ENCODE measurements around the gene OR5H1. TPM values are rescaled to one million over a fixed set of nuclear protein-coding genes. Genes with fewer than 3 reads are reported as not detected.

OR5H1 gene
- total RNA-seq, 1 experiment from 2014 or later = not detected

GRCh38 chr3:98110550-98110908, 20.0 kb upstream of the OR5H1 start:
- no peaks in the 10 kb centered on the region for H3K27me3 ChIP-seq (ENCODE audit: control insufficient read depth, insufficient read depth, low read length)
- POLR2A ChIA-PET = no interaction called here
- CTCF ChIA-PET = no interaction called here
- DNase-seq (ENCODE audit: low read depth, low spot score) (no peak), ATAC-seq (no peak)
- H3K27ac ChIP-seq (ENCODE audit: low read length) = no peak overlapping the region
- intact Hi-C loops (cut with micrococcal nuclease; ENCODE audit: unreplicated experiment) = no loop called here
- no TSS peak for BruUV-seq (replicated peaks)
- peaks cover 12% of the 10 kb centered on the region; the same call in 1 of the 2 replicates for H3K9me3 ChIP-seq (ENCODE audit: control insufficient read depth, insufficient read depth, low read depth, low read length)
- TF ChIP-seq TCF7L2 (IDR thresholded peaks at IDR 0.05; ENCODE audit: low read depth, low read length) (no peak), SIN3A (IDR thresholded peaks at IDR 0.05; ENCODE audit: borderline replicate concordance, insufficient read depth, low read depth, low read length) (no peak), POLR2AphosphoS5 (IDR thresholded peaks at IDR 0.05; ENCODE audit: low read depth, low read length) (no peak)
- TF ChIP-seq, protein P1, sequence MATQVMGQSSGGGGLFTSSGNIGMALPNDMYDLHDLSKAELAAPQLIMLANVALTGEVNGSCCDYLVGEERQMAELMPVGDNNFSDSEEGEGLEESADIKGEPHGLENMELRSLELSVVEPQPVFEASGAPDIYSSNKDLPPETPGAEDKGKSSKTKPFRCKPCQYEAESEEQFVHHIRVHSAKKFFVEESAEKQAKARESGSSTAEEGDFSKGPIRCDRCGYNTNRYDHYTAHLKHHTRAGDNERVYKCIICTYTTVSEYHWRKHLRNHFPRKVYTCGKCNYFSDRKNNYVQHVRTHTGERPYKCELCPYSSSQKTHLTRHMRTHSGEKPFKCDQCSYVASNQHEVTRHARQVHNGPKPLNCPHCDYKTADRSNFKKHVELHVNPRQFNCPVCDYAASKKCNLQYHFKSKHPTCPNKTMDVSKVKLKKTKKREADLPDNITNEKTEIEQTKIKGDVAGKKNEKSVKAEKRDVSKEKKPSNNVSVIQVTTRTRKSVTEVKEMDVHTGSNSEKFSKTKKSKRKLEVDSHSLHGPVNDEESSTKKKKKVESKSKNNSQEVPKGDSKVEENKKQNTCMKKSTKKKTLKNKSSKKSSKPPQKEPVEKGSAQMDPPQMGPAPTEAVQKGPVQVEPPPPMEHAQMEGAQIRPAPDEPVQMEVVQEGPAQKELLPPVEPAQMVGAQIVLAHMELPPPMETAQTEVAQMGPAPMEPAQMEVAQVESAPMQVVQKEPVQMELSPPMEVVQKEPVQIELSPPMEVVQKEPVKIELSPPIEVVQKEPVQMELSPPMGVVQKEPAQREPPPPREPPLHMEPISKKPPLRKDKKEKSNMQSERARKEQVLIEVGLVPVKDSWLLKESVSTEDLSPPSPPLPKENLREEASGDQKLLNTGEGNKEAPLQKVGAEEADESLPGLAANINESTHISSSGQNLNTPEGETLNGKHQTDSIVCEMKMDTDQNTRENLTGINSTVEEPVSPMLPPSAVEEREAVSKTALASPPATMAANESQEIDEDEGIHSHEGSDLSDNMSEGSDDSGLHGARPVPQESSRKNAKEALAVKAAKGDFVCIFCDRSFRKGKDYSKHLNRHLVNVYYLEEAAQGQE (IDR thresholded peaks at IDR 0.05; ENCODE audit: insufficient read depth in 1 of 2, low read depth in 2 of 2, low read length in 1 of 2) = no peak
- H3K4me3 ChIP-seq (ENCODE audit: low read depth in 2 of 2, low read length in 2 of 2) = no peak overlapping the region
- H3K4me1 ChIP-seq (ENCODE audit: control insufficient read depth, insufficient read depth, low read length) = no peaks in the 10 kb centered on the region
- no peaks in the 10 kb centered on the region for H3K36me3 ChIP-seq (ENCODE audit: control insufficient read depth, insufficient read depth, low read length)
- in situ Hi-C loops (cut with HindIII; ENCODE audit: low pct_unique_long_range_greater_than_20kb, low sequenced_read_pairs) = no loop called here

GRCh38 chr3:98114264-98114663, 16.3 kb upstream of the OR5H1 start:
- in situ Hi-C loops (cut with HindIII; ENCODE audit: low pct_unique_long_range_greater_than_20kb, low sequenced_read_pairs) (no loop called here), intact Hi-C loops (cut with micrococcal nuclease; ENCODE audit: unreplicated experiment) (no loop called here)
- no peak for TF ChIP-seq CTCF (IDR thresholded peaks at IDR 0.05)
- POLR2A ChIA-PET = no interaction called here
- Histone ChIP-seq H3K27me3 (ENCODE audit: control insufficient read depth, insufficient read depth, low read length) (no peaks in the 10 kb centered on the region), H3K4me3 (ENCODE audit: low read depth in 2 of 2, low read length in 2 of 2) (no peak overlapping the region), H3K36me3 (ENCODE audit: control insufficient read depth, insufficient read depth, low read length) (no peaks in the 10 kb centered on the region), H3K27ac (ENCODE audit: low read length) (no peak overlapping the region), H3K4me1 (ENCODE audit: control insufficient read depth, insufficient read depth, low read length) (no peaks in the 10 kb centered on the region), H3K9me3 (ENCODE audit: control insufficient read depth, insufficient read depth, low read depth, low read length) (peaks cover 12% of the 10 kb centered on the region; the same call in 1 of the 2 replicates)
- no peak for DNase-seq (ENCODE audit: low read depth, low spot score)
- CTCF ChIA-PET = no interaction called here
- BruUV-seq (replicated peaks) = no TSS peak
- ATAC-seq = no peak

DNA sequence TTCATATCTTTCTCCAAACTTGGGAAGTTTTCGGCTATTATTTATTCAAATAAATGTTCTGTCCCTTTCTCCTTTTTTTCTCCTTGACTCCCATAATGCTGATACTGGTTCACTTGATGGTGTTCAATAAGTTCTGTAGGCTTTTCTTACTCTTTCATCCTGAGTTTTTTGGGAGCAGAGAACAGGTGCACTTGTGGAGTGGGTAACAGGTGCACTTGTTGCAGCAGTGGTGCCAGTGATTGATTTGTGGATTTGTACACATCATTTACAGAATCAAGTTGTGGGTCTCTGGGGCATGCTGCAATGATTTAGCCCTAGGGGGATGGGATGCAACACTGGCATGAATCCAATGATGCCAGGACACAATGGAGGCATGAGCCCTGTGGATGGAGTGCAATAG, 14.8 kb upstream of the OR5H1 start:
- CTCF ChIA-PET = no interaction called here
- H3K27ac ChIP-seq (ENCODE audit: low read length) = no peak overlapping the region
- POLR2A ChIA-PET = no interaction called here
- H3K9me3 ChIP-seq (ENCODE audit: control insufficient read depth, insufficient read depth, low read depth, low read length) = peaks cover 12% of the 10 kb centered on the region; the same call in 1 of the 2 replicates
- no peak overlapping the region for H3K4me3 ChIP-seq (ENCODE audit: low read depth in 2 of 2, low read length in 2 of 2)
- no peaks in the 10 kb centered on the region for H3K36me3 ChIP-seq (ENCODE audit: control insufficient read depth, insufficient read depth, low read length)
- H3K27me3 ChIP-seq (ENCODE audit: control insufficient read depth, insufficient read depth, low read length) = no peaks in the 10 kb centered on the region
- no peaks in the 10 kb centered on the region for H3K4me1 ChIP-seq (ENCODE audit: control insufficient read depth, insufficient read depth, low read length)
- DNase-seq (ENCODE audit: low read depth, low spot score) (no peak), ATAC-seq (no peak)
- no TSS peak for BruUV-seq (replicated peaks)
- in situ Hi-C loops (cut with HindIII; ENCODE audit: low pct_unique_long_range_greater_than_20kb, low sequenced_read_pairs) (no loop called here), intact Hi-C loops (cut with micrococcal nuclease; ENCODE audit: unreplicated experiment) (no loop called here)
- TF ChIP-seq TCF7L2 (IDR thresholded peaks at IDR 0.05; ENCODE audit: low read depth, low read length) = no peak
- no peak for TF ChIP-seq SIN3A (IDR thresholded peaks at IDR 0.05; ENCODE audit: borderline replicate concordance, insufficient read depth, low read depth, low read length)
- TF ChIP-seq, protein P1 (IDR thresholded peaks at IDR 0.05; ENCODE audit: insufficient read depth in 1 of 2, low read depth in 2 of 2, low read length in 1 of 2) = no peak
- TF ChIP-seq CTCF (IDR thresholded peaks at IDR 0.05) = no peak
- TF ChIP-seq POLR2AphosphoS5 (IDR thresholded peaks at IDR 0.05; ENCODE audit: low read depth, low read length) = no peak
